ENCODE measurements around the gene IL17B. TPM values are rescaled to one million over a fixed set of nuclear protein-coding genes. Genes with fewer than 3 reads are reported as not detected.

Gene IL17B
- total and polyA plus RNA-seq, 2 donors (not counting 3 experiments of a cell fraction or from before 2014, with no cell fraction given): not detected

GRCh38 chr5:149413477-149414210 lies 34.6 kb upstream of the IL17B start:
- Histone ChIP-seq H3K4me3 (replicated peaks in 1 of 3; ENCODE audit: insufficient read depth in 1 of 3, low read depth in 1 of 3, low read length in 3 of 3) (no peak overlapping the region), H4K20me1 (replicated peaks; ENCODE audit: control insufficient read depth, extremely low read depth, insufficient read depth, low read length) (no peaks in the 10 kb centered on the region), H2AFZ (ENCODE audit: low read depth, low read length) (no peak overlapping the region), H3K79me2 (ENCODE audit: control insufficient read depth, insufficient read depth, low read length) (no peaks in the 10 kb centered on the region), H3K4me1 (ENCODE audit: control insufficient read depth, extremely low read depth, insufficient read depth, low read length) (no peaks in the 10 kb centered on the region), H3K9me3 (replicated peaks; ENCODE audit: control insufficient read depth, insufficient read depth, low read length) (no peaks in the 10 kb centered on the region), H3K36me3 (ENCODE audit: control insufficient read depth in 2 of 2, extremely low read depth in 1 of 2, insufficient read depth in 2 of 2, low read length in 2 of 2) (no peaks in the 10 kb centered on the region), H3K9me1 (replicated peaks; ENCODE audit: control insufficient read depth, extremely low read depth, insufficient read depth, low read length) (no peaks in the 10 kb centered on the region), H3K27me3 (ENCODE audit: control insufficient read depth in 2 of 2, insufficient read depth in 2 of 2, low read length in 2 of 2) (peaks cover 0 to under 1% of the 10 kb centered on the region in 2 experiments), H3K4me2 (ENCODE audit: insufficient read depth, low read length) (no peak overlapping the region), H3K9ac (replicated peaks; ENCODE audit: extremely low read depth, insufficient read depth, low read length) (no peak overlapping the region), H3K27ac (ENCODE audit: insufficient read depth, low read depth, low read length) (no peak overlapping the region)
- FAIRE-seq: no peak
- TF ChIP-seq MYC (IDR thresholded peaks at IDR 0.05; ENCODE audit: low read depth, low read length) (no peak), GATA2 (IDR thresholded peaks at IDR 0.05; ENCODE audit: insufficient read depth, insufficient read length, low read depth, low read length) (no peak)
- ChIA-PET CTCF (interaction anchor here (0.8 to 1.7 kb wide), 11 partner anchors 9 to 205 kb away, joined by 3 to 6 read pairs (median 4); no protein-coding TSS in a partner anchor), POLR2A (no interaction called here)
- no TSS peak for BruUV-seq (replicated peaks)
- dilution Hi-C loops (cut with MboI; ENCODE audit: extremely low pct_ligation_motif_present, low sequenced_read_pairs): no loop called here
- no peak for DNase-seq (ENCODE audit: low read depth, low spot score)
- intact Hi-C loops (cut with micrococcal nuclease): no loop called here

GRCh38 chr5:149412783-149413476 lies 33.8 kb upstream of the IL17B start:
- FAIRE-seq (no peak), DNase-seq (ENCODE audit: low read depth, low spot score) (no peak)
- H3K27me3 ChIP-seq (ENCODE audit: control insufficient read depth in 2 of 2, insufficient read depth in 2 of 2, low read length in 2 of 2): peaks cover 0 to 1% of the 10 kb centered on the region in 2 experiments
- no peak overlapping the region for H3K9ac ChIP-seq (replicated peaks; ENCODE audit: extremely low read depth, insufficient read depth, low read length)
- CTCF ChIA-PET: interaction anchor here (0.8 to 1.7 kb wide), 9 partner anchors 8 to 206 kb away, joined by 3 to 6 read pairs (median 4); no protein-coding TSS in a partner anchor
- no peak overlapping the region for H3K4me3 ChIP-seq (replicated peaks in 1 of 3; ENCODE audit: insufficient read depth in 1 of 3, low read depth in 1 of 3, low read length in 3 of 3)
- no peak overlapping the region for H2AFZ ChIP-seq (ENCODE audit: low read depth, low read length)
- no peaks in the 10 kb centered on the region for H3K79me2 ChIP-seq (ENCODE audit: control insufficient read depth, insufficient read depth, low read length)
- dilution Hi-C loops (cut with MboI; ENCODE audit: extremely low pct_ligation_motif_present, low sequenced_read_pairs) (no loop called here), intact Hi-C loops (cut with micrococcal nuclease) (no loop called here)
- no peaks in the 10 kb centered on the region for H3K9me1 ChIP-seq (replicated peaks; ENCODE audit: control insufficient read depth, extremely low read depth, insufficient read depth, low read length)
- POLR2A ChIA-PET: no interaction called here
- no peaks in the 10 kb centered on the region for H3K9me3 ChIP-seq (replicated peaks; ENCODE audit: control insufficient read depth, insufficient read depth, low read length)
- H3K4me1 ChIP-seq (ENCODE audit: control insufficient read depth, extremely low read depth, insufficient read depth, low read length): no peaks in the 10 kb centered on the region
- H4K20me1 ChIP-seq (replicated peaks; ENCODE audit: control insufficient read depth, extremely low read depth, insufficient read depth, low read length): no peaks in the 10 kb centered on the region
- H3K27ac ChIP-seq (ENCODE audit: insufficient read depth, low read depth, low read length): no peak overlapping the region
- no peak overlapping the region for H3K4me2 ChIP-seq (ENCODE audit: insufficient read depth, low read length)
- BruUV-seq (replicated peaks): no TSS peak
- H3K36me3 ChIP-seq (ENCODE audit: control insufficient read depth in 2 of 2, extremely low read depth in 1 of 2, insufficient read depth in 2 of 2, low read length in 2 of 2): no peaks in the 10 kb centered on the region
- no peak for TF ChIP-seq MAX (IDR thresholded peaks at IDR 0.05; ENCODE audit: insufficient read depth, insufficient read length)
- TF ChIP-seq POLR2AphosphoS5 (IDR thresholded peaks at IDR 0.05; ENCODE audit: insufficient read depth, low read depth, low read length): no peak
- no peak for TF ChIP-seq MYC (IDR thresholded peaks at IDR 0.05; ENCODE audit: low read depth, low read length)
- no peak for TF ChIP-seq EZH2 (IDR thresholded peaks at IDR 0.05; ENCODE audit: borderline replicate concordance, low read depth, low read length, severe bottlenecking)
- no peak for TF ChIP-seq GATA2 (IDR thresholded peaks at IDR 0.05; ENCODE audit: insufficient read depth, insufficient read length, low read depth, low read length)
- no peak for TF ChIP-seq CTCF (IDR thresholded peaks at IDR 0.05; ENCODE audit: extremely low read depth in 1 of 2, insufficient read depth in 1 of 2, low read depth in 1 of 2, low read length in 2 of 2)
- no peak for TF ChIP-seq FOS (IDR thresholded peaks at IDR 0.05; ENCODE audit: borderline replicate concordance, insufficient read depth, low read length)
- TF ChIP-seq POLR2A (IDR thresholded peaks at IDR 0.05; ENCODE audit: low read depth, low read length): no peak
- no peak for TF ChIP-seq JUN (IDR thresholded peaks at IDR 0.05; ENCODE audit: borderline replicate concordance, insufficient read depth, insufficient read length, low read depth)

Data from endothelial cell of umbilical vein (primary cell).